ENCODE results near the gene DDX19B. TPM values are rescaled to one million over a fixed set of nuclear protein-coding genes. Genes with fewer than 3 reads are reported as not detected.
"Not testable (repeated sequence)": the region's sequence is repeated elsewhere in the genome, so short reads cannot be mapped to it uniquely, and the experiment has no call there.

The DDX19B gene
- total RNA-seq, 6 donors from 2014 or later: 24.0 to 47.0 (median 27.6) TPM

DNA sequence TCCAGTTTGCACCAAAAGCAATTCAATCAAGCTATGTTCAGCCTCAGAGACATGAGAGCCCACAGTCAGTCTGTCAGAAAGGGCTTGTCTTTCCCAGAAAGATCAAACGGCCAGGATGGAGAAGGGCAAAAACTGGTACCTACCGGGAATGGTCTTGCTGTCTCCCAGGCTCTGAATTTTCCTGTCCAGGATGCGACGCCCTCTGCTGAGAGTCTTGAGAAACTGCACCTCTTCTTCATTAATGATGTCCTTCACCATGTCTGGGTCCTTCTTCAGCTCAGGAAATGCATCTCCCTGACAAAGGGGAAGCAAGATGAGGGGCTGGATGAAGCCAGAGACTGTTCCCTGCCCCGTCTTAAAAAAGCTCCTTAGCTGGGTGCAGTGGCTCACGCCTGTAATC is 31.5 kb upstream of the DDX19B start:
- no peak overlapping the region for H3K4me3 ChIP-seq
- no peak overlapping the region for H3K27ac ChIP-seq
- WGBS, 2 donors: 45 to 48% methylated on average over 4 to 6 of the region's 6 CpGs
- DNase-seq (no peak), ATAC-seq (ENCODE audit: low FRiP score in 2 of 2) (peak in 1 of 2 donors; percentile 65)
- H3K4me1 ChIP-seq: no peaks in the 10 kb centered on the region
- no peaks in the 10 kb centered on the region for H3K27me3 ChIP-seq
- H3K9me3 ChIP-seq: no peaks in the 10 kb centered on the region
- peaks cover 58 to 99% (median 89%) of the 10 kb centered on the region in 4 donors for H3K36me3 ChIP-seq
- TF ChIP-seq POLR2AphosphoS5 (IDR thresholded peaks at IDR 0.05): no peak
- TF ChIP-seq, protein P1, sequence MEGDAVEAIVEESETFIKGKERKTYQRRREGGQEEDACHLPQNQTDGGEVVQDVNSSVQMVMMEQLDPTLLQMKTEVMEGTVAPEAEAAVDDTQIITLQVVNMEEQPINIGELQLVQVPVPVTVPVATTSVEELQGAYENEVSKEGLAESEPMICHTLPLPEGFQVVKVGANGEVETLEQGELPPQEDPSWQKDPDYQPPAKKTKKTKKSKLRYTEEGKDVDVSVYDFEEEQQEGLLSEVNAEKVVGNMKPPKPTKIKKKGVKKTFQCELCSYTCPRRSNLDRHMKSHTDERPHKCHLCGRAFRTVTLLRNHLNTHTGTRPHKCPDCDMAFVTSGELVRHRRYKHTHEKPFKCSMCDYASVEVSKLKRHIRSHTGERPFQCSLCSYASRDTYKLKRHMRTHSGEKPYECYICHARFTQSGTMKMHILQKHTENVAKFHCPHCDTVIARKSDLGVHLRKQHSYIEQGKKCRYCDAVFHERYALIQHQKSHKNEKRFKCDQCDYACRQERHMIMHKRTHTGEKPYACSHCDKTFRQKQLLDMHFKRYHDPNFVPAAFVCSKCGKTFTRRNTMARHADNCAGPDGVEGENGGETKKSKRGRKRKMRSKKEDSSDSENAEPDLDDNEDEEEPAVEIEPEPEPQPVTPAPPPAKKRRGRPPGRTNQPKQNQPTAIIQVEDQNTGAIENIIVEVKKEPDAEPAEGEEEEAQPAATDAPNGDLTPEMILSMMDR (IDR thresholded peaks at IDR 0.05): peak in 5 of 6 experiments; percentile 31 to 46 (median 45)

DNA sequence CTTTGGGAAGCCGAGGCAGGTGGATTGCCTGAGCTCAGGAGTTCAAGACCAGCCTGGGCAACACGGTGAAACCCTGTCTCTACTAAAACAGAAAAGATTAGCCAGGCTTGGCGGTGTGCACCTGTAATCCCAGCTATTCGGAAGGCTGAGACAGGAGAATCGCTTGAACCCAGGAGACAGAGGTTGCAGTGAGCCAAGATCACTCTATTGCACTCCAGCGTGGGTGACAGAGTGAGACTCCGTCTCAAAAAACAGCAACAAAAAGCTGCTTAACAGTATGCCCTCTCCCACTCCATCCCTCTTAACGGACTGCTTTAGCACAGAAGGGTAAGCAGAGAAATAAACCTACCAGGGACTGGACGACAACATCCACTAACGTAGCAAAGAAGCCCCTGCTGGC is 31.1 kb upstream of the DDX19B start:
- not testable (repeated sequence) for H3K4me3 ChIP-seq; H3K9me3 ChIP-seq; ATAC-seq (ENCODE audit: low FRiP score in 2 of 2); DNase-seq; H3K27ac ChIP-seq; H3K4me1 ChIP-seq; H3K27me3 ChIP-seq
- peaks cover 58 to 99% (median 88%) of the 10 kb centered on the region in 4 donors for H3K36me3 ChIP-seq
- 89 to 92% methylated on average over 8 to 10 of the region's 10 CpGs for WGBS, 2 donors

DNA sequence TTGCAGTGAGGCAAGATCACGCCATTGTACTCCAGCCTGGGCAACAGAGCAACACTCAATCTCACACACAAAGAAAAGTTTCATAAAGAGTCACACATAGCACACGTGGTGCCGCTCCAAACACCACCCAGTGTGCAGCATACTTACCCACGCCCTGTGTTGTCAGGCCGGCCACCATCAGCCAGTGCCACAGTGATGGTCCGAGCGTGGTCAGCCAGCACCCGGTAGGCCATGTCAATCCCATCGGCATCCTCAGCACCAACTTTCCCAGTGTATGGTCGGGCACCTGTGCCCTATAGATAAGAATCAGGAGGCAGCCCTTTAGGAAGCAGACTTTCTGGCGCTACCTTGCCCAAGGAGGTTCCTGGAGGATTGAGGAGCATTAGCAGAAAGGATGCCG is 29.5 kb upstream of the DDX19B start:
- TF ChIP-seq EP300 (IDR thresholded peaks at IDR 0.05) (no peak), POLR2A (IDR thresholded peaks at IDR 0.05) (no peak), POLR2AphosphoS5 (IDR thresholded peaks at IDR 0.05) (no peak)
- TF ChIP-seq, protein P1 (IDR thresholded peaks at IDR 0.05): no peak
- no peak for DNase-seq
- 89 to 97% methylated on average over 11 to 12 of the region's 12 CpGs for WGBS, 2 donors
- Histone ChIP-seq H3K4me1 (no peaks in the 10 kb centered on the region), H3K36me3 (peaks cover 49 to 97% (median 80%) of the 10 kb centered on the region in 4 donors), H3K4me3 (no peak overlapping the region), H3K27me3 (no peaks in the 10 kb centered on the region), H3K9me3 (no peaks in the 10 kb centered on the region), H3K27ac (no peak overlapping the region)
- no peak for ATAC-seq (ENCODE audit: low FRiP score in 2 of 2)

DNA sequence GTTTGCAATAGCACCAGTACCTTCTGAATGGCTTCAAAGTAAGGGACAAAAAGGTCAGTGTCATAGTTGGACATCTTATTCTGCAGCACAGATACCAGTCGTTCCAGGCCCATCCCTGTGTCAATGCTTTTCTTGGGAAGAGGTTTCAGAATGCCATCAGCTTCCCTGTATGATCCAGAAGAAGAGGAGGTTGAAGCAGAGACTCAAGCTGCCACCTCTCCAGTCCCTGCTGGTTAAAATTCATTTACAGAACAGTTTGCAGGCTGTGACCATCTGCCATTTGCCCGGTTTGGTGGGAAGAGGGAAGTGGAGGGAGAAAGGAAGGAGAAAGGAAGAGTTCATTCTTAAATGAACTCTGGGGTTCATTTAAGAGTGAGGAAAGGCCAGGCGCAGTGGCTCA is 28.8 kb upstream of the DDX19B start:
- WGBS, 2 donors: 92 to 95% methylated on average over 3 of the region's 3 CpGs

DNA sequence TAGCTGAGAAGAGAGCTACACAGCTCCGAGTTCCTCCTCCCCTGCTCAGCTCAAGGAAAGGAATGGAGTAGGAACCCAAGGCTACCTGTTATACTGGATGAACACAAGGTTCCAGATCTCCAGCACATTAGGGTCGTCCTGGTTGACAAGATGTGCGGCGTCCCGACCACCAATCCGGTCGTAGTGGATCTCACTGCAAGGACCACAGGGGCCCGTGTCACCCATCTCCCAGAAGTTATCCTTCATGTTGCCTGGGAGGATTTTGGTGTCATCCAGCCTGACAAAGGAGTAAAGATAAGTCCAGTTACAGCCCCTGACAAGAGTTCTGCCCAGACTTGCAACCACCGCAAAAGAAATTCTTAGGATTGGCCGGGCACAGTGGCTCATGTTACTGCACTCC is 27.3 kb upstream of the DDX19B start:
- TF ChIP-seq, protein P1 (IDR thresholded peaks at IDR 0.05): no peak
- no peak for TF ChIP-seq POLR2AphosphoS5 (IDR thresholded peaks at IDR 0.05)
- TF ChIP-seq POLR2A (IDR thresholded peaks at IDR 0.05): no peak
- no peak for TF ChIP-seq EP300 (IDR thresholded peaks at IDR 0.05)
- no peak overlapping the region for H3K4me3 ChIP-seq
- H3K9me3 ChIP-seq: no peaks in the 10 kb centered on the region
- 92 to 99% methylated on average over 10 of the region's 10 CpGs for WGBS, 2 donors
- DNase-seq: no peak
- no peak for ATAC-seq (ENCODE audit: low FRiP score in 2 of 2)
- no peaks in the 10 kb centered on the region for H3K4me1 ChIP-seq
- no peak overlapping the region for H3K27ac ChIP-seq
- peaks cover 44 to 97% (median 81%) of the 10 kb centered on the region in 4 donors for H3K36me3 ChIP-seq
- no peaks in the 10 kb centered on the region for H3K27me3 ChIP-seq

More for the DNA sequence above, 28.8 kb upstream of the DDX19B start:
- Histone ChIP-seq H3K4me3 (no peak overlapping the region), H3K27me3 (no peaks in the 10 kb centered on the region), H3K36me3 (peaks cover 49 to 97% (median 79%) of the 10 kb centered on the region in 4 donors), H3K4me1 (no peaks in the 10 kb centered on the region), H3K27ac (no peak overlapping the region), H3K9me3 (no peaks in the 10 kb centered on the region)
- TF ChIP-seq POLR2AphosphoS5 (IDR thresholded peaks at IDR 0.05) (no peak), POLR2A (IDR thresholded peaks at IDR 0.05) (no peak)
- TF ChIP-seq, protein P1 (IDR thresholded peaks at IDR 0.05): no peak
- ATAC-seq (ENCODE audit: low FRiP score in 2 of 2) (no peak), DNase-seq (no peak)
